ENCODE data around the gene ETHE1.
"Not testable (repeated sequence)": the region's sequence is repeated elsewhere in the genome, so short reads cannot be mapped to it uniquely, and the experiment has no call there.

Gene ETHE1

GRCh38 chr19:43522929-43523328 is 4.1 kb downstream of the ETHE1 start:
- DNase-seq, result no peak

DNA sequence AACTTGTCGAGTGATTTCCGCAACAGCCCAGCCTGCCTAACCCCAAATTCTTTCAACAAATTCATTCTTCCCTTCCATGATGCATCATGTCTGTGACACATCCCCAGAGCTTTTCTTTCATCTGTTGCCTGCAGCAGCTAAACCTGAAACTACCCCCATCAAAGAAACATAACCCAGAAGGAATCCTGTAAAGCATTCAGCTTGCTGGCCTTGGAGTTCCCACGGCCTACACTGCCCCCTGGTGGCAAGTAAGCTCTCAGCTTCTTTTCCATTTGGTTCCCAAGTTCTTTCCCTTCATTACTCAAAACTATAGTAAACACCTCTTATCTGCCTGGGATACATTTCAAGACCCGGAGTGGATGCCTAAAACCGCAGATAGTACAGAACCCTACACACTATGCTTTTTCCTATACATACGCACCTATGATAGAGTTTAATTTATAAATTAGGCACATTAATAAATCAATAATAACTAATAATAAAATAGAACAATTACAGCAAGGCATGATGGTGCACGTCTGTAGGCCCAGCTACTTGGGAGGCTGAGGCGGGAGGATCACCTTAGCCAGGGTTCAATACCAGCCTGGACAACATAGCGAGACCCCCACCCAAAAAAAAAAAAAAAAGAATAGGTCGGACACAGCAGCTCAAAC is 7.4 kb downstream of the ETHE1 start:
- peak; percentile 85 for DNase-seq

DNA sequence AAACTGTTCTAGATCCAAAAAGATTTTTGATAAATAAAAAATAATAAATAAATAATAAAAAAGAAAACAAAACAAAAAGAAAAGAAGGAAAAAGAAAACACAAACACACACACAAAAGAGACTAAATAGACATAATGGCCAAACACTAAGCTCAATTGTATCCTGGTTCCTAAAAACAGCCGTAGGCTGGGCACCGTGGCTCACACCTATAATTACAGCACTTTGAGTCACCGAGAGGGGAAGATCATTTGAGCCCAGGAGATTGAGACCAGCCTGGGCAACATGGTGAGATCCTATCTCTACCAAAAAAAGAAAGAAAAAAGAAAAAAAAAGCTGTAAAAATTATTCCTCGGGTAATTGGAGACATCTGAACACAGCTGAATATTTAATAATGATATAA is 8.9 kb downstream of the ETHE1 start:
- DNase-seq, result no peak

GRCh38 chr19:43512399-43512798 is 14.6 kb downstream of the ETHE1 start:
- DNase-seq, result not testable (repeated sequence)

DNA sequence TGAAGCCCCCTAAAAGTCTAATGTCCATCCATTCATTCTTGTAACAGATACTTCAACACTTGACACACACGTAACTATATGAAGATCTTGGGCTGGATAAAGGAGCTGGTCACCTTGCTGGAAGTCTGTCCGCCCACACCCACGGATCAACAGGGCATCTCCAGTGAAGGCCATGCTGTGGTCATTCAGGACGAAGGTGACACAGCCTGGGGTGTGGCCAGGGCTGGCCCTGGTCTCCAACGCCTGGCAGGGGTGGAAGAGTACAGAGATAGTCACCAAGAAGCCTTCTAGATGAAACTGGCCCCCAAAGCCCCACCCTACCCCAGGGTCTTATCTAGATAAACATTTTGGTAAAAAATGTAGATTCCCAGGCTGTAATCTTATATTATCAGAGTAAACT is 15.7 kb downstream of the ETHE1 start:
- no peak for DNase-seq

- no peak for DNase-seq
Measured at GRCh38 chr19:43510713-43511112, 16.3 kb downstream of the ETHE1 start.

GRCh38 chr19:43507880-43508279 is 19.1 kb downstream of the ETHE1 start:
- DNase-seq, result no peak

- no peak for DNase-seq
Measured at GRCh38 chr19:43506629-43507028, 20.4 kb downstream of the ETHE1 start.

DNA sequence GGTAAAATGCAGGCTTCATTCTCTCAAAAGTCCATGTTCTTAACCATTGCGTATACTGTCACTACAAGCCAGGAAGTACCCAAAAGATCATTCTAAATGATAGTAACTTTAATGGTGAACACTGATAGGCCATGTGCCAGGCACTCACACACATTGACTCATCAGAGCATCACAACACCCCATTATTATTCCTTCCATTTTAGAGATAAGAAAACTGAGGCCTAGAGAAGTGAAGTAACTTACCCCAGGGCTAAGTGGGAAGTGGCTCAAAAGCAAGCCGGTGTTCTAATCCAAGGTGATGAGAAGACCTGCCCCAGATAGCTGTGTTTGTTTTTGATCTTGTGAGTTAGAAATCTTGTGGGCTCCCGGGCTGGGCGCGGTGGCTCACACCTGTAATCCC is 21.1 kb downstream of the ETHE1 start:
- DNase-seq, result no peak

- DNase-seq, result no peak
Measured at GRCh38 chr19:43505186-43505456, 21.9 kb downstream of the ETHE1 start.

DNA sequence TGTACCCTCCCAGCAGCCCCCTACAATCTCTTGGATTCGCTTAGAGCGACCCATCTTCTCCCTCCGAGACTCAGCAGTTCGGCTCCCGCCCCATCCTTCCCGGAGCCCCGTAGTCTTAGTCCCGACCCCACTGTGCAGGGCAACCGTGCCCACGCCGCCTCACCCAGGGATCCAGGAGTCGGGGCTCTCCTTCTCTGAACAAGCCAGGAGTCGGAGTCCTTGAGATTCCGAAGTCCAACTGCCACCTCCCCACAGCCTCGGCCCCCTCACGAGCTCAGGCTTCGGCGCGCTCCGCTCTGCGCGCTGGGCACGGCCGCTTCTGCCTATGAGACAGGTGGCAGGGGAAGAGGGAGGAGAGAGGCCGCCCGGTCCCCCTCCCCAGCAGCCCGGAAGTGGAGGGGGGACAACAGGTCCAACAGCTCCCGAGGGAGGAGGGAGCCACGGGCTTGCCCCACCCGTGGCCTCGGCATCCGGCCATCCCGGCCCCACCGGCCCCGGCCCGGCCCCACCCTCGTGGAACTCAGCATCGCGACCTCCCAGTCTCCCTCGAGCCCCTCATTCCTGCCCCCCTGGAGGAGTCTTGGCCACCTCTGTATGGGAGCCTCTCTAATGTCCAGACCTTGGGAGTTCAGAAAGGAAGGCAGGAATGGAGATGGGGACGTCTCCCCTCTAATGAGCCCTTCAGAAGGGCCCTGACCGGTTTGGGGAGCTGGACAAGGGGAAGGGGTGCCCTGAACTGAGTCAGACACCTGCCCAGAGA is 22.4 kb downstream of the ETHE1 start, which contains the start of gene PHLDB3:
Gene PHLDB3 (minus strand): TSS at position 321 of the 760 bp plus-strand sequence. CDS start 628 bp downstream, outside the sequence.
- peak; percentile 48 for DNase-seq

GRCh38 chr19:43503501-43504425 is 23.2 kb downstream of the ETHE1 start:
- DNase-seq, result peak; percentile 98

- DNase-seq, result no peak
Measured at GRCh38 chr19:43502419-43502976, 24.5 kb downstream of the ETHE1 start.

DNA sequence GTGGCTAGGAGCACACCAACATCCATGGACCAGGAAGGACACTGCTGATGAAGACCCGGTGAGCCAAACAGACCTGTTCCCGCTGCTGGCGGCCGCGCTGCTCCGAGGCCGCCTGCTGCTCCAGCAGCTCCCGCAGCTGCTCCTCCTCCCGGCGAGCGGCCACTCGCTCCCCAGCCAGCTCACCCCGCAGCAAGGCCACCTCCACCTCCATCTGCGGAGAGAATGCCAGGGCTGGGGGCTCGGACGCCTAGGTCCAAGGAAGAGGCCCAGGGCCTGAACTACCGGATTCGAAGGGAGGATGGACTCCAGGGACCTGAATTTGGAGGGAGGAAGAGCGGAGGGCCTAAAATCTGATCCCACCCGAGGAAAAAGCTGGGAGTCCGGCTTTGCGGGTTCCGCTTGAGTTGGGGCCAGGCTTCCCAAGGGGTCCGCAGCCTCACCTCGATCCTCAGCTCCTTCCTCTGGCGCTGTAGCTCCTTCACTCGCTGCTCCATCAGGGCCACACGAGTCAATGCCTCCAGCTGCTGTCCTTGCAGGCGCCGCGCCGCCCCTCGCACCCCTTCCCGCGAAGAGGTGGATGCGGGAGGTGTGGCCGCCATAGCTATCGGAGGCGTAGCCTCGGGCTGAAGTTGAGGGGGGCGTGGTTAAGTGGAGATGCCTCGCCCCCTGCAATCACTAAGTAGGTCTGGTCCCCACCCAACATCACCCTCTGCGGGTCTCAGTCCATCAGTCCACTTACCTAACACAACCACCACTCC is 25.2 kb downstream of the ETHE1 start:
- no peak for DNase-seq

DNA sequence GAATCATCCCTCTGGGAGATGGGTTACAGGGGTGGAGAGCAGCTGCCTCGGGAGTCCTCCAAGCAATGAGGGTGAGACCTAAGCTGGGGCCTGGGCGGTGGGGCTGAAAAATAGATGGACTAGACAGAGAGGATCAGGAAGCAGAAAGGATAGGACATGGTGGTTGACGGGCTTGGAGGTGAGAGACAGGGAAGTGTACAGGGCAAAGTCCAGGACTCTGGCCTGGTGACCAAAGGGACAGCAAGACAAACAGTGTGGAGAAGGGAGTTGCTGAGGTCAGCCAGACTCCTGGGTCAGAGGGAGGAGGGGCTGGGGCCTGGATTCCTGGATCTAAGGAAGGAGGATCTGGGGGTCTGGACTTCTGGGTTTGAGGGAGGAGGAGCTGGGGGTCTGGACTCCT is 28.0 kb downstream of the ETHE1 start:
- no peak for DNase-seq

- no peak for DNase-seq
Measured at GRCh38 chr19:43498233-43498842, 28.7 kb downstream of the ETHE1 start.

DNA sequence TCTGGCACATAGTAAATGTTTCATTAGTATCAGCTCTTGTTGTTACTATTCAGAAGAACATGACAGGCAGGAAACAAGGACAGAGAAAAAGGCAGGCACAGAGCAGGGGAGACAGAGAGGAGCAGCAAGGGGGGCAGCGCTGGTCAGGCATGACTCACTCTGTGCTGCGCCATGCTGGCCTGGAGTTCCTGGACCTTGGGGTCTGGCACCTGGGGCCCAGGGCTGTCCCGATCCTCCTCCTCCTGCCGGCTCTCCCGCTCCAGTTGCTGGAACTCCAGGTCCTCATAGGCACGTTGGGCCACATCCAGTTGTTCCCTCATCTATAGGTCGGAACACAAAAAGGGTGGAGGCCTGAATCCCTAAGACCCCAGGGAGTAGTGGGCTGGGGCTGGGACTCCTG is 30.0 kb downstream of the ETHE1 start:
- no peak for DNase-seq

GRCh38 chr19:43495082-43495481 is 31.9 kb downstream of the ETHE1 start:
- no peak for DNase-seq

DNA sequence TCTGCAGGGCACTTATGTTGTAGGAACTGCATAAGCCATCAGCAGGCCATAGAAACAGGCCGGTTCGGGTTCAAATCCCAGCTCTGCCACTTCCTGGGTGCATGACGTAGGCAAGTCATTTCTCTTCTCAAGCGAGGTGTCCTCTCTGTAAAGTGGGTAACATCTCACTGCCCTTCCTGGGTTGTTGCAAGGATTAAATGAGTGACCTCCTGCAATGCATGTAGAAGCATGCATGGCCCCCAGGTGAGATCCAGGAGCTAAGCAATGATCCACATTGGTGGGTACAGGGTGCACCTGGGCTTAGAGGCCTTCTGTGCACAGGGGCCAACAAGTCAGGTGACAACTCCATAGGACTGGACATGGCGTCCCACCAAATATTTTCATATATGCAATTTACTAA is 36.2 kb downstream of the ETHE1 start:
- DNase-seq, result no peak

DNA sequence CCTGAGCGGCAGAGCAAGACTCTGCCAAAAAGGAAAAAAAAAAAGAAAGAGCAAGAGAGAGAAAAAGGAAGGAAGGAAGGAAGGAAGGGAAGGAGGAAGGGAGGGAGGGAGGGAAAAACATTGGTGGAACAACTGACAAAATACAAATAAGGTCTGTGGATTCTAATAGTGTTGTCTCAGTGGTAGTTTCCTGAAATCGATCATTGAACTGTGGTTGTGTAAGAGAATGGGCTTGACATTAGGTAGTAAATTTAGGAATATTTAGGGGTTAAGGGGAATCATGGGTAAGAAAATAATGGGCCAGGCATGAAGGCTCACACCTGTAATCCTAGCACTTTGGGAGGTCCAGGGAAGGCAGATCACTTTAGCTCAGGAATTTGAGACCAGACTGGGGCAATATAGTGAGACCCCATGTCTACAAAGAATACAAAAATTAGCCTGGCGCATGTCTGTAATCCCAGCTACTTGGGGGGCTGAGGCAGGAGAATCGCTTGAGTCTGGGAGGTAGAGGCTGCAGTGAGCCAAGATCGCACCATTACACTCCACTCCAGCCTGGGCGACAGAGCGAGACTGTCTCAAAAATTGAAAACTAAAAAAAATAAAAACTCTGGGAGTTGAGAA is 36.9 kb downstream of the ETHE1 start:
- DNase-seq, result no peak

DNA sequence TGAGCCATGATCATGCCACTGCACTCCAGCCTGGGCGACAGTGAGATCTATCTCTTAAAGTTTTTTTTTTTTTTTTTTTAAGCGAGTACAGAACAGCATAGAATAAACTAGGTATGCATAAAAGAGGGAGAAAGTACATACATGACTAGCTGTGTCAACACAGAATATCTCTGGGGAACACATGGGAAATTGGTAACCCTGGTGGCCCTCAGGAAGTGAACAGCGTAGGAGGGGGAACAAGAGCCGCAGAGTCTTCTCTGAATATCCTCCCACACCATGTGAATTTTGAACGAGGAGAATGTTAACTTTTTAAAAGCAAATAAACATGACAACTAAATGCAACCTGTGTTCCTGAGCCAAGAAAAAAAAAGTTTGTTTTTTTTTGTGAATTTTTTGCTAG is 37.7 kb downstream of the ETHE1 start:
- no peak for DNase-seq

DNA sequence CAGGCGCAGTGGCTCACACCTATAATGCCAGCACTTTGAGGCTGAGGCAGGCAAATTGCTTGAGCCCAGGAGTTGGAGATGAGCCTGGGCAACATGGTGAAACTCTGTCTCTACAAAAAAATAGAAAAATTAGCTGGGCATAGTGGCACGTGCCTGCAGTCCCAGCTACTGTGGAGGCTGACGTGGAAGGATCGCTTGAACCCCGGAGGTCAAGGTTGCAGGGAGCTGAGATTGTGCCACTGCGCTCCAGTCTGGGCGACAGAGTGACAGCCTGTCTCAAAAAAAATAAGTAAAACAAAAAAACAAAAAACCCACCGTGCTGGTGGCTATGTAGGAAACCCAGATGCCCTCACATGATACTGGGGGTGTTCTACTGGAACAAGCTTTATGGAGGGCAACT is 38.8 kb downstream of the ETHE1 start:
- DNase-seq, result no peak

Measured in activated CD4-positive, alpha-beta T cell treated with anti-CD3 and anti-CD28 coated beads, Interleukin-2, Interleukin-6, amounts not matched to agents 100 ng/mL and 50 ng/mL, durations not matched to agents 16 hours and 8 hours (primary cell).